ENCODE results near the gene GALNT6. TPM values are rescaled to one million over a fixed set of nuclear protein-coding genes. Genes with fewer than 3 reads are reported as not detected.

The GALNT6 gene
- total and polyA plus RNA-seq, 2 experiments from 2014 or later, result 4.3 to 5.4 TPM

GRCh38 chr12:51365276-51365675, 25.9 kb downstream of the GALNT6 start:
- TF ChIP-seq CTCF (IDR thresholded peaks at IDR 0.05; ENCODE audit: low read depth, low read length), result no peak
- Histone ChIP-seq H3K4me1 (ENCODE audit: low read depth) (no peaks in the 10 kb centered on the region), H3K4me3 (no peak overlapping the region), H3K27me3 (no peaks in the 10 kb centered on the region), H3K9me3 (ENCODE audit: low read depth) (no peaks in the 10 kb centered on the region), H3K36me3 (no peaks in the 10 kb centered on the region), H3K27ac (no peak overlapping the region)
- no peak for DNase-seq (ENCODE audit: low read depth in 1 of 2, low spot score in 1 of 2)

- no peak for DNase-seq (ENCODE audit: low read depth in 1 of 2, low spot score in 1 of 2)
- no peaks in the 10 kb centered on the region for H3K36me3 ChIP-seq
- H3K27ac ChIP-seq, result no peak overlapping the region
- H3K4me1 ChIP-seq (ENCODE audit: low read depth), result no peaks in the 10 kb centered on the region
- TF ChIP-seq CTCF (IDR thresholded peaks at IDR 0.05; ENCODE audit: low read depth, low read length), result no peak
- no peaks in the 10 kb centered on the region for H3K9me3 ChIP-seq (ENCODE audit: low read depth)
- H3K27me3 ChIP-seq, result no peaks in the 10 kb centered on the region
- H3K4me3 ChIP-seq, result no peak overlapping the region
Observed at GRCh38 chr12:51364001-51364400, 27.2 kb downstream of the GALNT6 start.

GRCh38 chr12:51362747-51363342, 28.4 kb downstream of the GALNT6 start:
- no peak for TF ChIP-seq CTCF (IDR thresholded peaks at IDR 0.05; ENCODE audit: low read depth, low read length)
- Histone ChIP-seq H3K4me3 (no peak overlapping the region), H3K4me1 (ENCODE audit: low read depth) (no peaks in the 10 kb centered on the region), H3K27me3 (no peaks in the 10 kb centered on the region), H3K27ac (no peak overlapping the region), H3K36me3 (no peaks in the 10 kb centered on the region), H3K9me3 (ENCODE audit: low read depth) (no peaks in the 10 kb centered on the region)
- DNase-seq (ENCODE audit: low read depth in 1 of 2, low spot score in 1 of 2), result no peak

- no peaks in the 10 kb centered on the region for H3K27me3 ChIP-seq
- no peaks in the 10 kb centered on the region for H3K4me1 ChIP-seq (ENCODE audit: low read depth)
- H3K27ac ChIP-seq, result no peak overlapping the region
- no peaks in the 10 kb centered on the region for H3K9me3 ChIP-seq (ENCODE audit: low read depth)
- H3K4me3 ChIP-seq, result no peak overlapping the region
- H3K36me3 ChIP-seq, result no peaks in the 10 kb centered on the region
- DNase-seq (ENCODE audit: low read depth in 1 of 2, low spot score in 1 of 2), result no peak
- TF ChIP-seq CTCF (IDR thresholded peaks at IDR 0.05; ENCODE audit: low read depth, low read length), result no peak
Observed at GRCh38 chr12:51362307-51362706, 28.9 kb downstream of the GALNT6 start.

- Histone ChIP-seq H3K4me1 (ENCODE audit: low read depth) (no peaks in the 10 kb centered on the region), H3K36me3 (no peaks in the 10 kb centered on the region), H3K9me3 (ENCODE audit: low read depth) (no peaks in the 10 kb centered on the region), H3K4me3 (no peak overlapping the region), H3K27ac (no peak overlapping the region), H3K27me3 (no peaks in the 10 kb centered on the region)
- TF ChIP-seq CTCF (IDR thresholded peaks at IDR 0.05; ENCODE audit: low read depth, low read length), result no peak
- DNase-seq (ENCODE audit: low read depth in 1 of 2, low spot score in 1 of 2), result no peak
Observed at GRCh38 chr12:51361161-51362016, 29.8 kb downstream of the GALNT6 start.
